DMS53 treated with DMSO at 0.1 percent for 48 hours (cell line): ENCODE results near the gene LGALSL.

Experiments used
- DNase-seq: peaks from one replicate; lab custom pipeline; 2025; ENCODE audit not compliant: unreplicated experiment; lab: John Stamatoyannopoulos, UW

Gene LGALSL

DNA sequence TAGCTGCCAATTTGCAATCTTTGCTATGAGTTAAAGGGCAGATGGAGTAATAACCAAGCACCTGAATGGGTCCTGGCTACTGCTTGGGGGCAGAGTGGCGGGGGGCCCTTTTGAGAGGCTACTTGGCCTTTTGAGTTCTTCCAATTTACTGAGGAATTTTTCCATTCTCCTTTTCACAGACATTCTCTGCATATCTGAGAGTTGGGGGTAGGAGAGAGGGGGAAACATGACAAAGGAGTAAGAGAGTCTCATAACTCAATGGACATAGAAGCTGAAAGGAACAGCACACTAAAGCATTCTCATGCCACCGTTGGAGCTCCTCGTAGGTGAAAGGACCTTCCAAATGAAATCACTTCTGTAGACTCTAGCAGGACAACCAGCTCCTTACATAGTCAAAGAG is 16.1 kb downstream of the LGALSL start:
- DNase-seq, result no peak

GRCh38 chr2:64470766-64471295 is 16.9 kb downstream of the LGALSL start:
- no peak for DNase-seq

GRCh38 chr2:64471600-64471999 is 17.6 kb downstream of the LGALSL start:
- DNase-seq, result no peak

GRCh38 chr2:64472881-64473280 is 18.9 kb downstream of the LGALSL start:
- DNase-seq, result no peak

DNA sequence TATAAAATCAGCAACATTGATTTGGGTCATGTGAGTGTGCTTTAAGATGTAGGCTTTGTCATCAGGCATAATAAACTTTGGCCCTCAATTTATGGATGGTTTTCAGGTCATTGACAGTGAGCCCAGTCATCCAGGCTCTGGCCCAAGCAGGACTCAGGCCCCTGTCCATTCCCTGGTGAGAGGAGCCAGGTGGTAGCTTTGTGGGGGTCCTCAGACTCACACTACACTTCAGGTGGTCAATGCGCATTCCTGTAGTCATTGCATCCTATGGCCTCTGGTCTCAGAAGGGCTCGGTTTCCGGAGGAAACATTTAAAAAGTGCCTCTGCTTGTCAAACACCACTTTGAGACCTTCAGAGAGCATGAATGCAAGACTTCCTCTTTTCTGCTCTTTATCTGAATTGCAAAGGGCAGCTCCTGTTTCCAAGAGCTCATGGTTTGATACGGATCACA is 20.2 kb downstream of the LGALSL start:
- no peak for DNase-seq

DNA sequence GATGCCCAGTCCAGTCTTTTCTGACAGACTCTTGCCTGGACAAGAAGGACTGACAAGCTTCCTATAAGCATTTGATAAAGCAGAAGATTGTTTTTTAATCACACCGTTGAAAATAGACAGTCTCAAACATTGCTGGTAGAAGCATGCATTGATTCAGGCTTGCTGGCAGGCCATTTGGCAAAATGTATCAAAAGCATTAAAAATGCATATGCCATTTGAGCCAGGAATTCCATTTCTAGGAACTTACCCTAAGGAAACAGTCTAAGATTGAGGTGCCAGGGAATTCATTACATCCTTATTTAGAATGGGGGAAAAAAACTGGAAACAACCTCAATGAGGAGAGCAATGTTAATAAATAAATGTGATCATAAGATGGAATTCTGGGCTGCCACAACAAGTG is 20.7 kb downstream of the LGALSL start:
- DNase-seq, result no peak

DNA sequence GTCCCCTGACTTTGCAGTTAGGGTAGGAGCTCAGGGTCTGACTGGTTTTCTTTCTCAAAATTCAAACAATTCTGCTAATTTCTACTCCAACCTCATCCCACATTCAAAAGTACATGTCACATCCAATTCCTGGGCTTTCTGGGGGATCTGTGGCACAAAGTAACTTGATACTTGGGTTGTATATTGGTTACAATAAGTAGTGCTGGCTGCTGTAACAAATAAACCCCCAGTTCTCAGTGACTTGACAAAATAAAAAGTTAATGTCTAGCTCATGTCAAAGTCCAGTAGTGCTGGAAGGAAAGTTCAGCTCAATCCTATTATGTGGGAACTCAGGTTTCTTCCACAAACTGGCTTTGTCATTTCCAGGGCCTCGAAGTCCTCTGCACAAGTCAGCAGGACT is 23.1 kb downstream of the LGALSL start:
- DNase-seq, result no peak

DNA sequence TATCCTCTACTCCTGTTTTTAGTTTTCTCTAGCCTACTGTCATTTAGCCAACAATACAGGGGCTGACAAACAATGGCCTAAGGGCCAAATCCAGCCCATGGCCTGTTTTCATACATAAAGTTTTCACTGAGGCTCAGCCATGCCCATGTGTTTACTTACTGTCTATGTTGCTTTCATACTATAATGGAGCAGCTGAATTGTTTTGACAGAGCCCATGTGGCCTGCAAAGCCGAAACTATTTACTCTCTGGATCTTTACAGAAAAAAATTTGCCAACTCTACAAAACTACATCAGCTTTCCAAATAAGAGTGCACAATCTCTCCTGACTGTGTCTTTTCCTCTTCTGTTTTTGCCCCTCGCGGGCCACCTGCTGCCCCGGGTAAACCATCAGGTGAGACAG is 24.0 kb downstream of the LGALSL start:
- no peak for DNase-seq

GRCh38 chr2:64478502-64479230 is 24.7 kb downstream of the LGALSL start:
- no peak for DNase-seq

- DNase-seq, result peak; percentile 37
Measured at GRCh38 chr2:64479259-64480117, 25.5 kb downstream of the LGALSL start.

DNA sequence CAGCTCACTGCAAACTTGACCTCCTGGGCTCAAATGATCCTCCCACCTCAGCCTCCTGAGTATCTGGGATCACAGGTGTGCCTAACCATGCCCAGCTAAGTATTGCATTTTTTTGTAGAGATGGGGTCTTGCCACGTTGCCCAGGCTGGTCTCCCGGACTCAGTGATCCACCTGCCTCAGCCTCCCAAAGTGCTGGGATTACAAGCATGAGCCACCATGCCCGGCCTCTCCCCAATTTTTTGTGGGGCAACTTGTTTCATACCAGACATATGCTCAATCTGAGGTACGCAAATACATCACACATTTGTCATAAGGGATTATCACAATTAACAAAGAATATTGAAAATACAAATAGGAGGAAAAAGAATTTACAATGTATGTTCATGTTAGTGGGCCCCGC is 27.7 kb downstream of the LGALSL start:
- DNase-seq, result no peak

DNA sequence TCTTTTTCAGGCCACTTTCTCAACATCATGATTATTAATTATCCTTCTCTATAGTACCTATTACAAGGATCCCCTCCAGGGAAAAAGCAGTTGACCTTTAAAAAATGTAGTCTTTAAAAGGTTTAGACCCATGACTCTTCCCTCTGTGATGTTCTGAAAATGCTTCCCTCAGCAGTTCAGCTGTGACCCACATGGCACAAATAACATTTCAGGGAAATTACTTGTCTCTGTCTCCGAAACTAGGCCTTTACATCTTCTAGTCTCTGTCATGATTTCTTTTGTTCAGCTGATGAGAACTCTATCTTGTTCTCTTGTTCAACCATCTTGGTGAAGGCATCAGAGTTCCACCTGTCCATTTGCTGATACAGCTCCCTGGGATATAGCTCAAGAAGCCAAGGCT is 28.3 kb downstream of the LGALSL start:
- DNase-seq, result no peak

DNA sequence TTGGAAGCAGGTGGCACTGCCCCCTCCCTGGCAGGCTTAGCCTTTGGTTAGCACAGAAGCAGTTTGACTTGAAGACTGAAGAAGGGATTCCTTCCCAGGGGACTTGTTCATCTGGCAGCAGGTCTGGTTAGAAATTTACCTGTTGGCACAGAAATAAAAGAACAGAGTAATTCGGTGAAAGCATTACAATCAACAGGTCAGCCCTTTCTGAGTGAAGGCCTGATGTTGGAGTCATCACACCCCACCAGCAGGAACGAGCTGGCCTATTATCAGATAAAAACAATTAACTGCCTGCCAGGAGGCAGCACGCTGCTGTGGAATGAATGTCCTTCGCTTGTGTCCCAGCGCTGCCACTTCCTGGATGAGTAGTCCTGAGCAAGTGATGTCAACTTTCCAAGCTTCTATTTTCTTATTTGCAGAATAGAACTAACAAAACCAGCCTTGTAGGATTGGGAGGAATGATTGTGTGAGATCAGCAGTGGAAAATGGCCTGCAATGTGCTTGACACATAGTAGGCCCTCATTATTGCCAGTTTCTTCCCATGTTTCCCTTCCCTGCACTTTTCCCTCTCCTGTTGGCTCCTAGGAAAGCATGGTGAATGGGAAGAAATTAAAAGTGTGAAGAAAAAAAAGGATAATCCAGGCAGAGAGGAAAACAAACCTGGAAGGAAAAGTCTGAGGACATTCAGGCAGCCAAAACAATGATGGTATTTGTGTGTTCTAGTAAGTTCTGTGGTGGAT is 29.0 kb downstream of the LGALSL start:
- no peak for DNase-seq

GRCh38 chr2:64485331-64485730 is 31.4 kb downstream of the LGALSL start:
- DNase-seq, result no peak

DNA sequence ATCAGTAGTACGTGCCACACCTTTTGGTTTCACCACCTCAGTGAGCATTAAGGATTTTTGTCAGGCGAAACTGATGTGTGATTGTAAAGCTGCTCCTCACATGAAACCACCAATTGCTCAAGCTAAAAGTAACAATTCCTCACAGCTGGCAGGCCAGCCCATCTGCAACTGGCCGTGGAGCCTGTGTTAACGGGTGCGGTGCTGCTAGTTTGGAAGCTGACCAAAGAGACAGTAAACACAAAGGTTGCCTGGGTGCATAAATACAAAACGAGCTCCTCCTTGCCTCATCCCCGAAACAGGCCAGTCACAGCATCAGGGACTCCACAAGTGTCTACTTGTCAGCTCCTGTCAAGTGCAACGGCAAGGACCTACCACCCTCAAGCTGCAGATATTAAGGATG is 32.0 kb downstream of the LGALSL start:
- no peak for DNase-seq

GRCh38 chr2:64487256-64488049 is 33.5 kb downstream of the LGALSL start:
- DNase-seq, result peak; percentile 43

- DNase-seq, result peak; percentile 58
Measured at GRCh38 chr2:64488050-64488974, 34.4 kb downstream of the LGALSL start.

GRCh38 chr2:64489081-64489751 is 35.3 kb downstream of the LGALSL start:
- DNase-seq, result no peak

- no peak for DNase-seq
Measured at GRCh38 chr2:64491426-64491825, 37.5 kb downstream of the LGALSL start.
